CD4-positive, alpha-beta T cell treated with Interleukin-12 subunit alpha and Interleukin-12 subunit beta, for 1 hour (primary cell): Measurements from ENCODE around the gene PPP1R12A.
"Not testable (repeated sequence)": the region's sequence is repeated elsewhere in the genome, so short reads cannot be mapped to it uniquely, and the experiment has no call there.

Source experiments
- DNase-seq: peaks from one replicate; pipeline ENCODE4 v3.0.0-alpha.2; 2020

PPP1R12A gene

DNA sequence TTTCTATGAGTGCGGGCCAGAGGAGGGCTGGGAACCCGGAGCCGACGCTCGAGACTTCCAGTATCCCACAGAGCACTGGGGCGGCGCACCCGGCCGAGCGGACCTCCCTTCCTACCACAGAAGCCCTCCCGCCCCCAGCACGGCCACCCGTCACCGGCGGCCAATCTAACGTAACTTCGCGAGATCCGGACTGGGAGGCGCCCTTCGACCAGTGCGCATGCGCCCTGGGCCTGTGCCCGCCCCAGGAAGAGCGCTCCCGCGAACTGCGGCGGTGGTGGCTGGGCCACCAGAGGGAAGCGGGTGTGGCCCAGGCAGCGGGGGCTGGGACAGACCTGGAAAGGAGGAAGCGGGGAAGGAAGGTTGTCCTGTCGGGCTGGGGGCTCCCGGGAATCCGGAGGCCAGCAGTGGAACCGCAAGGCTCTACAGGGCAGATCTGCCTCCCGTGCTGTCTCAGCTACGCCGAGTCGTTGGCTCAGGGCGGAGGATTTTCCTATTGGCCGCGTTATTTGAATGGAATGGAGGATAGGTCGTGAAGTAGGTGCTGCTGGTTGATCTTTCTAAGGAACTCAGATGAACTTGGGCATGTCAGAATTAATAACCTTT is at the start of gene PPP1R12A:
Gene PPP1R12A (minus strand): TSS at position 77 of the 603 bp plus-strand sequence. CDS start 166 bp downstream, outside the sequence.
- peak; percentile 95 for DNase-seq

DNA sequence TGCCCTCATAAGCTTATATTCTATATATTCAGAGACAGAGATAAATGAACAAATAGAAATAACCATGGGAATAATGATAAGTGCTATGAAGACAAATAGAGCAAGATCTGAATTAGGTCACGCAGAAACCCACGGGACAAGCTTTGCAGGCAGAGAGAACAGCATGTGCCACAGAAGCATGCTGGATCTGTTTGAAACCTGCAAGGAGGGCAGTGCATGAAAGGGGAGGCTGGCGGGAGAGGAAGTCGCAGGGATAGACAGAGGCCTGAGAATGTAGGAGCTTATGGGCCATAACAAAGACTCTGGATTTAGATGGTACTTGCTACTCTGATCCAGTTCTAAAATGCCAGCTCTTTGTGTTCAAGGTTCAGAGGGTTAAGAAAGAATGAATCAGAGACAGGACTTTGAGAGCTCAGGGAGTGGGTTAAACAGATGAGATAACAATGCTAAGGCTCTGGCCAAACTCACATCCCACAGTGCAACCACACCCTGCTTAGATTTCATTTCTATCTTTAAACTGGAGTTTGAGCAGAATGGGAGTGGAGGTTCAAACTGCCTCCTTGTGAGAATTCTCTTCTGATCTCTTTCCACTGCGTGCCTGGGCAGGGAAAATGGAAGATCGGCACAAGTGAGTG is 49.2 kb upstream of the PPP1R12A start:
- no peak for DNase-seq

GRCh38 chr12:79983492-79983891 is 48.6 kb upstream of the PPP1R12A start:
- DNase-seq, result no peak

DNA sequence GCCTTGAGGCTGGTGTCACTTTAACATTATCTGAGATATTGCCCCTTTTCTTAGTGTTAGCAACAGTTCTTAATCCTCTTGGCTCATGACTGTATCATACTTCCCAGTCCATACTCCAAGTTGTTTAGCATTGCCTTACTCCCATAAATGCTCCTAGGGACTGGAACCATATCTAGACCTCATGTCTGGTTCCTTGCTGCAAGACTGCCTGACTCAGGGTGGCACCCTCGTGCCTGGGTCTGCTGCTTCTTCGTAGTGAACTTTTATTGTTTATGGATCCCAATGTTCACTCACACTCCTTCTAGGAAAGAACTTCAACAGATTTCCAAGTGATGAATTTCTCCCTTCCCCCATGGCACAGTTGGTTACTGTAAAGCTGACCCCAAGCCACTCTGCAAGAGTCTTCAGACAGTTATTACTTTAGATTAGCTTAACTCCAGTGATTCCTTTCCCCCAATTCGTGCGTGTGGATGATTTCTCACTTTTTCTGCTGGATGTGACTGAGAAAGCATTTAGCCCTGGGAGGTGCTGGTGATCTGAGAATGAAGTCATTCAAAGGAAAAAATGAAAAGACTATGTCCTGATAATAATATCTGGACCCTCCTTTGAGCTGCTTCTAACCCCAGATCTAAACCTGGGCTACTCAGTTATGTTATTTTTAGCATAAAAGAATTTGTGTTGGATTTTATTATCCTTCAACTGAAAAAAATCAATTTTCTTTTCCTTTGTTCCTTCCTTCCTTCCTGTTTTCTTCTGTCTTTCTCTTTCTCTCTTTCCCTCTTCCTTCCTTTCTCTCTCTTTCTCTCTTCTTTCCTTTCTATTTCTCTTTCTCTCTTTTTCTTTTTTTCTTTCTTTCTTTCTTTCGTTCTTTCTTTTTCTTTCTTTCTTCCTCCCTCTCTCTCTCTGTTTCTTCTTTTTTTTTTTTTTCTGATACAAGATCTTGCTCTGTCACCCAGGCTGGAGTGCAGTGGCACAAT is 47.5 kb upstream of the PPP1R12A start:
- no peak for DNase-seq

- DNase-seq, result no peak
Measured at GRCh38 chr12:79978692-79979091, 43.8 kb upstream of the PPP1R12A start.

GRCh38 chr12:79977856-79978460 is 43.1 kb upstream of the PPP1R12A start:
- DNase-seq, result not testable (repeated sequence)

DNA sequence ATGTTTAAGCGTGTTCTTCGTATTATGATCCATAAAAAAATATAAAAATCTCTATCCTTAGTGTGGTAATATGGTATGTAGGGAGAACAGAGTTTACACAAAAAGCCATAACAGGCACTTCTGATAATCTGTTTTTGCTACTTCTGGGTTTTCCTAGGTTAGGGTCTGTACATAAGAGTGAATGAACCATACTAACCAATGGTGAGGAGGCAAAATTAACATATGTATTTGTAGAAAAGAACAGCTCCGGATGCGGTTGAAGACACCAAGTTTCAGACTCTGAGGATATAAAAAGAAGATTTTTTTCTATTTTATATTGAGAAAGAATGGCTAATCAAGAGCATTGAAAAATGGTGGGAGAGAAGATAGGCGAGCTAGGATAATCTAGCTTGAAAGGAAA is 40.2 kb upstream of the PPP1R12A start:
- DNase-seq, result no peak

GRCh38 chr12:79973801-79974200 is 38.9 kb upstream of the PPP1R12A start:
- DNase-seq, result no peak

DNA sequence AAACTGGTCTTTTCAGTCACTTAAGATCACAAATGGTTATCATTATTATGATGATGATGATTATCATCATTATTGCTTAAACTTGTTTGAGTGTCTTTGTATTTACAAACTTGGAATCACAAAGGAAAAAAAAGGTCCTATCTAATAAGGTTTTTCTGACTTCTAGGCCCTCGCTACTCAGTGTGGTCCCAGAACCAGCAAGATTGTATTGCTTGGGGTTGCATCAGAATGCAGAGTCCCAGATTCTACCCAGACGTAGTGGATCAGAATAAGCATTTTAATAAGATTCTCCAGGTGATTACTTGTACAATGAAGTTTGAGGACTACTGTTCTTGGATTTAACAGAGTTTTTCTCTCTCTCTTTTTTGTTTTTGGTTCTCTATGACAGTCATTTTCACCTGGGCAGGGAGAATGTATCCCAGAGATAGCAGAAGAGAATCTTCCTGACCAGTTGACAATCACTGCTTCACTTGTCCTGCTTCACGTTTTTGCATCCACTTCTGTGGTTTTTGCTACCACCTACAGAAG is 29.3 kb upstream of the PPP1R12A start:
- DNase-seq, result no peak

DNA sequence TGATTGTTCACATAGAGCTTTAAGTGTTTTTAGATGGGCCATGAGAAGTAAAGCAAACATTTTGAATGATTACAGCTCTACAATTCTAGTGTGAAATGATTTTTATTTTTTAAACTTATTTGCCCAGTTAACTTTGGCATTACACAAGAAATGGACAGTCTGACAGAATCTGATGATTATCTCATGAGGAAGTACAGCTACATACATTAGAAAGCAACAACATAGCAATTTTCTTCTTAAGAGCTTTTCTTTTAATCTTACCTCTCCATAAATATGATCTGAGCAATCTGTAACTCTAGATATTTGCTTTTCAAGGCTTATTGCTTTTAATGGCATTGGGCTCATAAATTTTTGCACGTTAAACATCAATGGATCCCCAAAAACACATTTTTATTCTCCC is 26.5 kb upstream of the PPP1R12A start:
- DNase-seq, result no peak

DNA sequence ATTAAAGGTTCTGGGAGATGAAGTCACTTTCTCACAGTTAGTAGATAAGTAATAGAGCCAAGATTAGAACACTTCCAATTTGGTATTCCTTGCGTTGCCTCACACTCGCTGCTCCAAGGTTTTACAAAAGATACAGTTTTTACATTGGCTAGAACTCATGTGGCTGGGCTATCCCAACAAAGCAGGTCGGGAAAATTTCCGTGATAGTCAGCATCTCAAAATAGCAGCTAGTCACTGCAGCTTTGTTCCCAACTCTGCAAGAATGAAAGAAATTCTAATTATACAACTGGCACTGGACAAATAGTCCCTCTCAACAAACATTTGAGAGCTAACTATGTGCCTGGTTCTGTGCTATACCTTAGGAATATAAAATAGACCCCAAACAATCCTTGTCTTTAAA is 24.6 kb upstream of the PPP1R12A start:
- no peak for DNase-seq

- DNase-seq, result no peak
Measured at GRCh38 chr12:79956896-79957295, 22.0 kb upstream of the PPP1R12A start.

GRCh38 chr12:79955561-79955960 is 20.7 kb upstream of the PPP1R12A start:
- no peak for DNase-seq

GRCh38 chr12:79954037-79954610 is 19.2 kb upstream of the PPP1R12A start:
- no peak for DNase-seq

DNA sequence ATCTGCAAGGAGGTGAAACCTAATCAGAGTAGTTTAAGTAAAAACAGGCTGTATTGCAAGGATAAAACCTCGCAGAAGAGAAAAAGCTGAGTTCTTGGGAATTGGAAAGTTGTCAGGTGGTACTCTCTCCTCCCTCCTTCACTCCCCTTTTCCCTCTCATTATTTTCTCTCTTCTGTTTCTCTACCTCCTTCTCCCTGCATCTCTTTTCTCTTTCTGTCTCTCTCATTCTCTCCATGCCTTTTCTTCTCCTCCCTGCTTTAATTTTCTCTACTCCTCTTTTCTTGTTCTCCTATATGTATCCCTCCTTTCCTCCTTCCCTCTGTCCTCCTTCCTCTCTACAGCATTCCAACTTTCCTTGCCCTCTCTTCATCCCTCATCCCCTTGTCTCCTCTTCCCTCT is 14.2 kb upstream of the PPP1R12A start:
- no peak for DNase-seq

GRCh38 chr12:79945433-79945832 is 10.5 kb upstream of the PPP1R12A start:
- no peak for DNase-seq

DNA sequence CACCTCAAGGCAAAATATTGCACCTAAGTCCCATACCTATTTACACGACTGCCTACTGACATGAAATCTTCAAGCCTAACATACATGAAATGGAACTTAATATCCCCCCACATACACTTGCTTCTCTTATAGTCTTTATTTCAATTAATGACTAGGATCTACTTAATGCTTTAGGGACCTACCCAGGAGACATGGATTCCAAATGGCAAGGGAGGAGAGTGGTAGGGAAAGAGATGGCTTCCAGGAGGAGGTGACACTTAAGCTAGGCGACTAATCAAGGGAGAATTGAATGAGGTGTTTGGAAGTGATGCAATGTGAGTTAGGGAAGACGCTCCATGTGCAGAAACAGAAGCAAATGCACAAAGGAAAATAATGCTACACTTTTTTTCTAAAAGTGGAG is 9.7 kb upstream of the PPP1R12A start:
- DNase-seq, result no peak

DNA sequence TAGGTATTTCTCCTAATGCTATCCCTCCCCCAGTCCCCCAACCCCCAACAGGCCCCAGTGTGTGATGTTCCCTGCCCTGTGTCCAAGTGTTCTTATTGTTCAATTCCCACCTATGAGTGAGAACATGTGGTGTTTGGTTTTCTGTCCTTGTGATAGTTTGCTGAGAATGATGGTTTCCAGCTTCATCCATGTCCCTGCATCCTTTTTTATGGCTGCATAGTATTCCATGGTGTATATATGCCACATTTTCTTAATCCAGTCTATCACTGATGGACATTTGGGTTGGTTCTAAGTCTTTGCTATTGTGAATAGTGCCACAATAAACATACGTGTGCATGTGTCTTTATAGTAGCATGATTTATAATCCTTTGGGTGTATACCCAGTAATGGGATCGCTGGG is 7.9 kb upstream of the PPP1R12A start:
- not testable (repeated sequence) for DNase-seq

GRCh38 chr12:79939728-79940310 is 4.9 kb upstream of the PPP1R12A start:
- no peak for DNase-seq

DNA sequence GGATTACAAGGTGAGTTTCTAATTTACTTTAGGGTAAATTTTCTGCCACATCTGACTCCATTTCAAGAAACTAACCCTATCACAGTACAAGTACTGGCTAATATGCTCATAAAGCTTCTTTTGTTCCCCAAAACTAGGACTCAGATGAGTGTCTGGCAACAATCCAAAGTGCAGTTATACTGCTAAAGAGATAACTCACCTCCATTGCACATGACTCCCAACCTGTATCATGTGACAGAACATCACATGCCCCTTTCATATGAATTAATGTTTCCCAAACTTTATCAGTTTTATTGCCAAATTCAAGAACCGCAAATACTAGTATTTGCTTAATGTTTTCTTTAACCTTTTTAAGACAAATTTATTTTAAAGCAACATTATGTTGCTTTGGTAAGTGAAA is 3.9 kb upstream of the PPP1R12A start:
- no peak for DNase-seq

DNA sequence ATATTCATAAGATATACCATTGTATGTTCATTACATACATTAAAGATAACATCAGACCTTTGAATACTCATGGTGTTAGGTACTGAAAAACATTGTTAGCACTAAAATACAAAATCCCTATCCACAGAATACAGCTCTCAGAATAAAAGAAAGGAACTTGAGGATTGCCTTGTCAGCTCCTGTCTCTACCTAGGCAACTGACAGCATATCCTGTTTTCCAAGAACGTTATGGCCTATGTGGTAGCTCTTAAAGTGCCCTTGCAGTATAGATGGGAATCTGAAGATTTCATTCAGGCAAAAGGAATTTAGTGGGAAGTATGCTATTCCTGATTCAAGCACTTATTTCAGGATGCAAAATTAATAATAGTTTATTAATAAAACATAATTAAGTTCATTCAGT is 1.8 kb upstream of the PPP1R12A start:
- DNase-seq, result no peak

DNA sequence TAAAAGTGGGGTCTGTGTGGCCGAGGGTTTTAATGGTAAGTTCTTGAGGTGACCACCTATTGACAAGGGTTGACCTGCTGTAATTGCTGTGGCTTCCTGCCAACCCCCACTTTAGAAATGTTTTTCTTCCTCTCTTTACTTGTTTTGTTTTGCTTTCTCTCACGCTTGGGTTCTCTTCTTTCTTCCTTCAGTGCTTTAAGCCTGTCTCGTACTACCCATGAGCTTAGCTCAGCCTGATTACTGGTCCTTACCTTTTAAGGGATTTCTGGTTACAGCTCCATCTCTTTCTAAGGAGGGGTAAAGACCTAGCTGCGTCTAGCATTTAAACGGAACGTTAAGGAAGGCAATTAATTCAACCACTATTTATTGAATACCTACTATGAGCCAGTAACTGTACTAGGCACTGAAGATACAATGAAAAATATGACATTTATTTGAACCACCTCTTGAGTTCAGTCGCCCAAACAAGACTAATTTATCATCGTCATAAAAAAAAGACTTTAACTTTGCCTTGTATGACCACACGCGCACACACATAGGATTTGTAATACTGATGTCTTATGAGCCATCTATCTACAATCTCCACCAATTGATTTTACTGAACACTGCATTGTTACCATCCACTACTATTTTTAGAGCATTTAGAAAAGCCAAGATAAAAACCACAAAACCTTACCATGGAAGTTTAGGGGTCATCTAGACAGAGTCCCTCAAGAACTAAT is 888 bp upstream of the PPP1R12A start:
- DNase-seq, result no peak
